HepG2 (cell line): ENCODE measurements around the gene PSMD1. TPM values are rescaled to one million over a fixed set of nuclear protein-coding genes. Genes with fewer than 3 reads are reported as not detected.
A peak's percentile ranks its signal among the peaks of the same experiment; 100 is the strongest.

ENCODE experiments used
- ETV6 ChIP-seq: sonication (generic); formaldehyde crosslinking; conservative IDR thresholded peaks from 2 replicates; pipeline ENCODE4 v1.4.0; 2020; ENCODE audit warnings: missing genetic modification reagents
- FIP1L1 ChIP-seq: fragments of 200-400 bp; formaldehyde crosslinking; IDR thresholded peaks from 2 replicates; pipeline ENCODE4 v1.6.1; 2018; ENCODE audit warnings: low read depth, mild to moderate bottlenecking, low read length, moderate library complexity, borderline replicate concordance; ENCODE audit not compliant: insufficient read depth
- GABPA ChIP-seq, 2 experiments: IDR thresholded peaks; 2 replicates each; pipeline ENCODE4 v1.6.1; 2011 to 2016; ENCODE audit warnings: low read depth in 2 of 2, low read length in 1 of 2, missing biosample characterization in 1 of 2, missing genetic modification characterization in 1 of 2
- HDAC1 ChIP-seq: sonication (generic); formaldehyde crosslinking; IDR thresholded peaks from 2 replicates; pipeline ENCODE4 v1.5.1; 2020; ENCODE audit warnings: mild to moderate bottlenecking, missing genetic modification reagents
- KLF11 ChIP-seq: IDR thresholded peaks from 2 replicates; pipeline ENCODE4 v1.6.1; 2016; ENCODE audit warnings: missing compliant biosample characterization
- NFYB ChIP-seq: sonication (generic); formaldehyde crosslinking; IDR thresholded peaks from 2 replicates; pipeline ENCODE4 v1.4.0; 2020; ENCODE audit warnings: missing genetic modification reagents
- ZBTB3 ChIP-seq: sonication (generic); formaldehyde crosslinking; IDR thresholded peaks from 2 replicates; pipeline ENCODE4 v1.4.0; 2020; ENCODE audit warnings: low read depth, mild to moderate bottlenecking, moderate library complexity, missing genetic modification reagents, borderline replicate concordance
- ZNF205 ChIP-seq: IDR thresholded peaks from 2 replicates; pipeline ENCODE4 v1.6.1; 2018; ENCODE audit warnings: missing biosample characterization, missing genetic modification reagents
- ZNF318 ChIP-seq: sonication (generic); formaldehyde crosslinking; IDR thresholded peaks from 2 replicates; pipeline ENCODE4 v1.4.0; 2020; ENCODE audit warnings: mild to moderate bottlenecking, missing genetic modification reagents
- ZNF383 ChIP-seq: sonication (generic); formaldehyde crosslinking; IDR thresholded peaks from 2 replicates; pipeline ENCODE4 v1.4.0; 2020; ENCODE audit warnings: missing genetic modification reagents, mild to moderate bottlenecking, borderline replicate concordance
- ZNF460 ChIP-seq: sonication (generic); formaldehyde crosslinking; IDR thresholded peaks from 2 replicates; pipeline ENCODE4 v1.5.1; 2020; ENCODE audit warnings: missing genetic modification reagents, mild to moderate bottlenecking, borderline replicate concordance
- ZNF605 ChIP-seq: sonication (generic); formaldehyde crosslinking; IDR thresholded peaks from 2 replicates; pipeline ENCODE4 v1.8.0; 2022; ENCODE audit warnings: mild to moderate bottlenecking, missing genetic modification reagents
- ZNF639 ChIP-seq: conservative IDR thresholded peaks from 2 replicates; pipeline ENCODE4 v1.6.1; 2018; ENCODE audit warnings: missing genetic modification reagents
- ZNF687 ChIP-seq: sonication (generic); formaldehyde crosslinking; IDR thresholded peaks from 2 replicates; pipeline ENCODE4 v1.5.1; 2020; ENCODE audit warnings: mild to moderate bottlenecking, missing genetic modification reagents, moderate library complexity
- ZSCAN29 ChIP-seq: sonication (generic); formaldehyde crosslinking; conservative IDR thresholded peaks from 2 replicates; pipeline ENCODE4 v1.4.0; 2020; ENCODE audit warnings: mild to moderate bottlenecking, missing genetic modification reagents
- ZSCAN9 ChIP-seq: IDR thresholded peaks from 2 replicates; pipeline ENCODE4 v1.6.1; 2016; ENCODE audit warnings: borderline replicate concordance
- polyA plus RNA-seq, 8 experiments: library from polyadenylated mRNA; depleted of rRNA in 3 of 8; stranded (reverse) in 7 of 8; unstranded in 1 of 8; fragments of >200 nt; fragmentation: Illumina TruSeq in 4 of 8; extraction: Trizol in 4 of 8; gene quantifications; 2 replicates each; pipeline versions ENCODE4 v1.2.1 to v1.2.3, GENCODE V29; 2011 to 2016; ENCODE audit warnings: low read depth in 4 of 8, missing spikeins in 1 of 8, mixed read lengths in 1 of 8; ENCODE audit not compliant: insufficient read depth in 1 of 8
- total RNA-seq, 5 experiments: library from RNA; depleted of rRNA; stranded (reverse); fragments of >200 nt; fragmentation: Illumina TruSeq; extraction: Trizol; gene quantifications; 2 replicates each; pipeline ENCODE4 v1.2.3, GENCODE V29; 2016; ENCODE audit warnings: low read depth in 1 of 5

PSMD1 gene
- total and polyA plus RNA-seq, 2 of the 13 experiments (the other 11 are each of a cell fraction or from before 2014, with no cell fraction given), result 136 to 191 TPM

- TF ChIP-seq ETV6, result no peak
- TF ChIP-seq ZNF605 (CRISPR knock-in tag), result no peak
- TF ChIP-seq ZNF687 (CRISPR knock-in tag), result peak; percentile 25; the same call in 1 of the 2 replicates
- TF ChIP-seq ZNF318, result peak; percentile 78; the same call in 1 of the 2 replicates
- TF ChIP-seq ZNF639 (CRISPR knock-in tag), result 0 out of 2 replicates have a peak, but pooled peaks have one; percentile 41
- TF ChIP-seq ZNF205 (CRISPR knock-in tag), result 0 out of 2 replicates have a peak, but pooled peaks have one; percentile 6
- peak; percentile 73 for TF ChIP-seq HDAC1
- no peak for TF ChIP-seq FIP1L1
- no peak for TF ChIP-seq ZBTB3 (CRISPR knock-in tag)
- TF ChIP-seq ZNF383 (CRISPR knock-in tag), result 0 out of 2 replicates have a peak, but pooled peaks have one; percentile 62
- TF ChIP-seq ZSCAN9, result 0 out of 2 replicates have a peak, but pooled peaks have one; percentile 25
- peak; percentile 52 for TF ChIP-seq NFYB (CRISPR knock-in tag)
- TF ChIP-seq ZNF460 (CRISPR knock-in tag), result peak; percentile 86
- TF ChIP-seq GABPA (IDR thresholded peaks at IDR 0.05; ENCODE audit: low read depth, low read length), result no peak
- TF ChIP-seq GABPA (CRISPR knock-in tag; IDR thresholded peaks at IDR 0.05; ENCODE audit: low read depth), result 0 out of 2 replicates have a peak, but pooled peaks have one; percentile 20
- TF ChIP-seq KLF11, result no peak
- TF ChIP-seq ZSCAN29 (CRISPR knock-in tag), result peak; percentile 58; the same call in 1 of the 2 replicates
Observed at GRCh38 chr2:231039821-231040364, 16.8 kb upstream of the PSMD1 start (continued).
